HCT116 (cell line): ENCODE measurements around the gene CNTN4.

Experiments
- CTCF ChIP-seq, 3 experiments: fragments of 200-600 bp in 1 of 3; sonication (generic) in 1 of 3; IDR thresholded peaks in 2 of 3; conservative IDR thresholded peaks in 1 of 3; 2 replicates each; pipeline ENCODE4 v1.5.1; 2012 to 2017; ENCODE audit warnings: low read depth in 2 of 3, low read length in 2 of 3, antibody characterized with exemption in 1 of 3, borderline replicate concordance in 1 of 3, control low read depth in 1 of 3, mild to moderate bottlenecking in 1 of 3, mixed read lengths in 1 of 3, mixed run types in 1 of 3, moderate library complexity in 1 of 3; ENCODE audit not compliant: insufficient read depth in 1 of 3
- ELF1 ChIP-seq: IDR thresholded peaks from 2 replicates; pipeline ENCODE4 v1.6.1; 2012; ENCODE audit warnings: low read depth, borderline replicate concordance
- EZH2 ChIP-seq: fragments of 200-600 bp; sonication (generic); IDR thresholded peaks from 2 replicates; pipeline ENCODE4 v1.6.1; 2017; ENCODE audit warnings: antibody characterized with exemption, mixed run types
- MAX ChIP-seq: IDR thresholded peaks from 2 replicates; pipeline ENCODE4 v1.6.1; 2012
- POLR2A ChIP-seq: IDR thresholded peaks from 2 replicates; pipeline ENCODE4 v1.7.0; 2011; ENCODE audit warnings: borderline replicate concordance; ENCODE audit not compliant: insufficient read depth, insufficient read length; ENCODE audit errors: extremely low read depth
- POLR2AphosphoS5 ChIP-seq: IDR thresholded peaks from 2 replicates; pipeline ENCODE4 v1.6.1; 2011; ENCODE audit warnings: mild to moderate bottlenecking, low read depth, low read length, moderate library complexity
- YY1 ChIP-seq: IDR thresholded peaks from 2 replicates; pipeline ENCODE4 v1.6.1; 2011; ENCODE audit warnings: low read length, low read depth, moderate library complexity, mild to moderate bottlenecking; ENCODE audit not compliant: insufficient replicate concordance; ENCODE audit errors: extremely low read depth
- ZFX ChIP-seq: fragments of 450-650 bp; IDR thresholded peaks from 2 replicates; pipeline ENCODE4 v1.6.1; 2017
- ZNF274 ChIP-seq: fragments of 200-500 bp; sonication (Bioruptor generic); IDR thresholded peaks from 2 replicates; pipeline ENCODE4 v1.6.1; 2014; ENCODE audit warnings: mild to moderate bottlenecking, low read depth, low read length, inconsistent platforms

GRCh38 chr3:2856138-2857133 lies 757.8 kb downstream of the CNTN4 start:
- TF ChIP-seq CTCF (IDR thresholded peaks at IDR 0.05 in 2 of 3, conservative IDR thresholded peaks at IDR 0.05 in 1 of 3; ENCODE audit: borderline replicate concordance in 1 of 3, insufficient read depth in 1 of 3, low read depth in 2 of 3, low read length in 2 of 3) (no peak), YY1 (no peak), POLR2A (no peak), POLR2AphosphoS5 (no peak), EZH2 (no peak), ZNF274 (no peak), ELF1 (no peak), ZFX (no peak), MAX (no peak)
